CD4-positive, alpha-beta T cell (primary cell): ENCODE data around the gene KMT2C. TPM values are rescaled to one million over a fixed set of nuclear protein-coding genes. Genes with fewer than 3 reads are reported as not detected.
"Not testable (repeated sequence)": the region's sequence is repeated elsewhere in the genome, so short reads cannot be mapped to it uniquely, and the experiment has no call there.

ENCODE experiments used
- ATAC-seq: fragments of 200-7000 bp; cut with Tn5 transposase; one replicate; pipeline ENCODE4 v1.10.0; 2022; ENCODE audit warnings: mild to moderate bottlenecking; ENCODE audit not compliant: poor library complexity
- CTCF ChIA-PET: fragments of 350-600 bp; sonication (Branson Sonifier 250); formaldehyde crosslinking; loops from one replicate; lab custom pipeline; 2021; ENCODE audit warnings: antibody characterized with exemption, inconsistent platforms; lab: Charles Lee
- POLR2A ChIA-PET: fragments of 350-600 bp; sonication (Branson Sonifier 250); formaldehyde crosslinking; loops from one replicate; lab custom pipeline; 2021; ENCODE audit warnings: antibody characterized with exemption, inconsistent platforms; lab: Charles Lee
- DNase-seq, 14 experiments: peaks; one replicate each; pipeline ENCODE4 v3.0.0-alpha.2; 2013 to 2020; ENCODE audit warnings: mixed read lengths in 2 of 14
- H3K27ac ChIP-seq, 2 donors: one replicate each; pipeline versions ENCODE4 v1.5.1 to v1.7.0; 2013; ENCODE audit warnings: low read length in 2 of 2, low read depth in 1 of 2, mild to moderate bottlenecking in 1 of 2
- H3K27me3 ChIP-seq, 2 experiments: 1 replicate in 1 of 2; 2 replicates in 1 of 2; pipeline versions ENCODE4 v1.6.1 to v1.7.0; 2013; ENCODE audit warnings: low read length in 2 of 2, control low read depth in 1 of 2, mild to moderate bottlenecking in 1 of 2, moderate library complexity in 1 of 2; ENCODE audit not compliant: insufficient read depth in 2 of 2, control insufficient read depth in 1 of 2
- H3K36me3 ChIP-seq: one replicate; pipeline ENCODE4 v1.6.1; 2013; ENCODE audit warnings: low read length, control low read depth; ENCODE audit not compliant: insufficient read depth
- H3K4me1 ChIP-seq: one replicate; pipeline ENCODE4 v1.6.1; 2013; ENCODE audit warnings: low read length, control low read depth; ENCODE audit not compliant: insufficient read depth
- H3K4me3 ChIP-seq: one replicate; pipeline ENCODE4 v1.5.1; 2013; ENCODE audit warnings: mild to moderate bottlenecking, low read length, moderate library complexity
- H3K9me3 ChIP-seq, 2 experiments: 1 replicate in 1 of 2; 2 replicates in 1 of 2; pipeline versions ENCODE4 v1.6.1 to v1.7.0; 2013; ENCODE audit warnings: low read length in 2 of 2, mild to moderate bottlenecking in 2 of 2, control low read depth in 1 of 2, moderate library complexity in 1 of 2; ENCODE audit not compliant: control insufficient read depth in 1 of 2, insufficient read depth in 1 of 2
- H3K27ac Mint-ChIP-seq: one replicate; pipeline ENCODE4 v1.8.0; 2020; ENCODE audit warnings: mixed read lengths
- H3K27me3 Mint-ChIP-seq: one replicate; pipeline ENCODE4 v1.8.0; 2021; ENCODE audit warnings: mixed read lengths
- H3K36me3 Mint-ChIP-seq: one replicate; pipeline ENCODE4 v1.8.0; 2021; ENCODE audit warnings: low read depth, mixed read lengths
- H3K4me1 Mint-ChIP-seq: one replicate; pipeline ENCODE4 v1.8.0; 2021; ENCODE audit warnings: low read depth, mixed read lengths
- H3K4me3 Mint-ChIP-seq: one replicate; pipeline ENCODE4 v1.8.0; 2020; ENCODE audit warnings: mild to moderate bottlenecking, mixed read lengths
- H3K9me3 Mint-ChIP-seq: one replicate; pipeline ENCODE4 v1.8.0; 2020; ENCODE audit warnings: mixed read lengths
- intact Hi-C, 2 experiments: fragments of 100-400 bp; cut with DNase I in 1 of 2; cut with micrococcal nuclease in 1 of 2; formaldehyde crosslinking; loops; one replicate each; pipeline versions ENCODE4 v1.15.1 to v1.9.0; 2023 to 2025; cut with DNase I, micrococcal nuclease
- total RNA-seq, 174 experiments: library from RNA in 2 of 174; stranded (reverse) in 2 of 174; gene quantifications; one replicate each; pipeline ENCODE4 v1.2.3 and lab custom pipeline; 2021 to 2026

KMT2C gene
- total RNA-seq, 2 experiments from 2014 or later = 113 to 118 TPM

GRCh38 chr7:152245417-152245816 is 190.4 kb downstream of the KMT2C start:
- H3K27ac ChIP-seq, H3K4me1 ChIP-seq, H3K27ac Mint-ChIP-seq, H3K4me3 Mint-ChIP-seq, H3K4me3 ChIP-seq, H3K9me3 Mint-ChIP-seq, CTCF ChIA-PET, POLR2A ChIA-PET, ATAC-seq, H3K27me3 ChIP-seq, H3K9me3 ChIP-seq, H3K27me3 Mint-ChIP-seq, DNase-seq, intact Hi-C loops: not testable (repeated sequence)
- peaks cover 13% of the 10 kb centered on the region for H3K36me3 ChIP-seq
- Mint-ChIP-seq H3K36me3 (peaks cover 71% of the 10 kb centered on the region), H3K4me1 (peaks cover 16% of the 10 kb centered on the region)

- intact Hi-C loops, CTCF ChIA-PET: not testable (repeated sequence)
These were observed 192.3 kb downstream of the KMT2C start for GRCh38 chr7:152243464-152243863.

GRCh38 chr7:152241301-152241700 is 194.5 kb downstream of the KMT2C start:
- H3K27ac Mint-ChIP-seq, CTCF ChIA-PET, H3K4me1 ChIP-seq, POLR2A ChIA-PET, ATAC-seq, H3K4me3 ChIP-seq, H3K27me3 Mint-ChIP-seq, intact Hi-C loops, H3K9me3 ChIP-seq, H3K27me3 ChIP-seq, DNase-seq, H3K9me3 Mint-ChIP-seq, H3K36me3 ChIP-seq, H3K4me3 Mint-ChIP-seq, H3K27ac ChIP-seq: not testable (repeated sequence)
- Mint-ChIP-seq H3K36me3 (peaks cover 48% of the 10 kb centered on the region), H3K4me1 (peaks cover 17% of the 10 kb centered on the region)

More at GRCh38 chr7:152243464-152243863, 192.3 kb downstream of the KMT2C start:
- H3K27ac ChIP-seq, H3K4me3 ChIP-seq, POLR2A ChIA-PET, H3K9me3 ChIP-seq, H3K36me3 ChIP-seq, ATAC-seq, DNase-seq, H3K27me3 ChIP-seq, H3K4me1 ChIP-seq, H3K27ac Mint-ChIP-seq, H3K4me3 Mint-ChIP-seq, H3K9me3 Mint-ChIP-seq, H3K27me3 Mint-ChIP-seq: not testable (repeated sequence)
- peaks cover 58% of the 10 kb centered on the region for H3K36me3 Mint-ChIP-seq
- peaks cover 23% of the 10 kb centered on the region for H3K4me1 Mint-ChIP-seq

GRCh38 chr7:152236306-152236705 is 199.5 kb downstream of the KMT2C start:
- H3K9me3 ChIP-seq, POLR2A ChIA-PET, intact Hi-C loops, H3K27ac ChIP-seq, CTCF ChIA-PET, H3K27me3 Mint-ChIP-seq, DNase-seq, H3K4me3 Mint-ChIP-seq, H3K4me3 ChIP-seq, H3K27me3 ChIP-seq, H3K9me3 Mint-ChIP-seq, H3K4me1 ChIP-seq, ATAC-seq, H3K27ac Mint-ChIP-seq: not testable (repeated sequence)
- H3K36me3 ChIP-seq = peaks cover 19% of the 10 kb centered on the region
- H3K4me1 Mint-ChIP-seq = peaks cover 12% of the 10 kb centered on the region
- H3K36me3 Mint-ChIP-seq = peaks cover 57% of the 10 kb centered on the region

- not testable (repeated sequence) for ATAC-seq
These were observed 201.4 kb downstream of the KMT2C start for GRCh38 chr7:152234421-152234820.

More at GRCh38 chr7:152234421-152234820, 201.4 kb downstream of the KMT2C start:
- H3K4me3 Mint-ChIP-seq, H3K27me3 ChIP-seq, DNase-seq, CTCF ChIA-PET, H3K4me3 ChIP-seq, POLR2A ChIA-PET, H3K9me3 ChIP-seq, intact Hi-C loops, H3K27me3 Mint-ChIP-seq, H3K27ac Mint-ChIP-seq, H3K4me1 ChIP-seq, H3K4me1 Mint-ChIP-seq, H3K27ac ChIP-seq, H3K9me3 Mint-ChIP-seq: not testable (repeated sequence)
- H3K36me3 ChIP-seq = peaks cover 27% of the 10 kb centered on the region
- peaks cover 65% of the 10 kb centered on the region for H3K36me3 Mint-ChIP-seq
